Nephron (organoid): ENCODE results near the gene TMEM80.

Source experiments
- H3K27ac Mint-ChIP-seq, 3 experiments: 2 replicates each; pipeline ENCODE4 v1.8.0; 2020; ENCODE audit warnings: mixed read lengths in 3 of 3, mild to moderate bottlenecking in 2 of 3, moderate library complexity in 1 of 3
- H3K27me3 Mint-ChIP-seq: 2 replicates; pipeline ENCODE4 v1.8.0; 2021; ENCODE audit warnings: low read depth, mild to moderate bottlenecking, moderate library complexity, mixed read lengths
- H3K36me3 Mint-ChIP-seq: 2 replicates; pipeline ENCODE4 v1.8.0; 2020; ENCODE audit warnings: low read depth, mixed read lengths
- H3K4me1 Mint-ChIP-seq: 2 replicates; pipeline ENCODE4 v1.8.0; 2020; ENCODE audit warnings: mixed read lengths
- H3K4me3 Mint-ChIP-seq, 3 experiments: 2 replicates each; pipeline ENCODE4 v1.8.0; 2020; ENCODE audit warnings: mild to moderate bottlenecking in 3 of 3, mixed read lengths in 3 of 3, moderate library complexity in 2 of 3
- H3K9me3 Mint-ChIP-seq: 2 replicates; pipeline ENCODE4 v1.8.0; 2020; ENCODE audit warnings: mixed read lengths
- TF ChIP-seq, protein P1 (sequence below), 3 experiments: fragments of 200-600 bp; sonication (generic); IDR thresholded peaks; one replicate each; pipeline ENCODE4 v1.5.0; 2021; ENCODE audit warnings: antibody characterized with exemption in 3 of 3; ENCODE audit not compliant: unreplicated experiment in 3 of 3

TMEM80 gene

DNA sequence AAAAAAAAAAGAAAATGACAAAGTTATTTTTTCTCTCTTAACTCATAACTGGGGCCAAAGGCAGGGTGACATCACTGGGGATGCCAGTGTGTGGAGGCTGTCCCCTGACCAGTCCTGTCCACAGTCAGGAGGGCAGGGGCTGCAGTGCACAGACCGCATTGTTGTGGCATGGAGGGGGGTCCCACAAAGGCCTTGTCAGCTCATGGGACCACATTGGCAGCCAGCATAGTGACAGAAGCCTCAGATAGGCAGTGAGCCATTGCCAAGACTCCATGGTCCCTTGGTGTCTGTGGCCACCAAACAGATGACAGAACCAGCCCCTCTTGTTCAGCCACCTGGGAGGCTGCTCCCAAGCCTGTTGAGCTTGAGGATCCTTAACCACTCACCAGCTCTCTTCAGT is 4.1 kb downstream of the TMEM80 start:
- TF ChIP-seq, protein P1, sequence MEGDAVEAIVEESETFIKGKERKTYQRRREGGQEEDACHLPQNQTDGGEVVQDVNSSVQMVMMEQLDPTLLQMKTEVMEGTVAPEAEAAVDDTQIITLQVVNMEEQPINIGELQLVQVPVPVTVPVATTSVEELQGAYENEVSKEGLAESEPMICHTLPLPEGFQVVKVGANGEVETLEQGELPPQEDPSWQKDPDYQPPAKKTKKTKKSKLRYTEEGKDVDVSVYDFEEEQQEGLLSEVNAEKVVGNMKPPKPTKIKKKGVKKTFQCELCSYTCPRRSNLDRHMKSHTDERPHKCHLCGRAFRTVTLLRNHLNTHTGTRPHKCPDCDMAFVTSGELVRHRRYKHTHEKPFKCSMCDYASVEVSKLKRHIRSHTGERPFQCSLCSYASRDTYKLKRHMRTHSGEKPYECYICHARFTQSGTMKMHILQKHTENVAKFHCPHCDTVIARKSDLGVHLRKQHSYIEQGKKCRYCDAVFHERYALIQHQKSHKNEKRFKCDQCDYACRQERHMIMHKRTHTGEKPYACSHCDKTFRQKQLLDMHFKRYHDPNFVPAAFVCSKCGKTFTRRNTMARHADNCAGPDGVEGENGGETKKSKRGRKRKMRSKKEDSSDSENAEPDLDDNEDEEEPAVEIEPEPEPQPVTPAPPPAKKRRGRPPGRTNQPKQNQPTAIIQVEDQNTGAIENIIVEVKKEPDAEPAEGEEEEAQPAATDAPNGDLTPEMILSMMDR (IDR thresholded peaks at IDR 0.05; ENCODE audit: unreplicated experiment in 3 of 3) = no peak
- no peak overlapping the region for H3K4me3 Mint-ChIP-seq
- H3K27ac Mint-ChIP-seq = no peak overlapping the region
- no peaks in the 10 kb centered on the region for H3K27me3 Mint-ChIP-seq
- peaks cover 20% of the 10 kb centered on the region for H3K4me1 Mint-ChIP-seq
- H3K9me3 Mint-ChIP-seq = no peaks in the 10 kb centered on the region
- peaks cover 15% of the 10 kb centered on the region for H3K36me3 Mint-ChIP-seq

DNA sequence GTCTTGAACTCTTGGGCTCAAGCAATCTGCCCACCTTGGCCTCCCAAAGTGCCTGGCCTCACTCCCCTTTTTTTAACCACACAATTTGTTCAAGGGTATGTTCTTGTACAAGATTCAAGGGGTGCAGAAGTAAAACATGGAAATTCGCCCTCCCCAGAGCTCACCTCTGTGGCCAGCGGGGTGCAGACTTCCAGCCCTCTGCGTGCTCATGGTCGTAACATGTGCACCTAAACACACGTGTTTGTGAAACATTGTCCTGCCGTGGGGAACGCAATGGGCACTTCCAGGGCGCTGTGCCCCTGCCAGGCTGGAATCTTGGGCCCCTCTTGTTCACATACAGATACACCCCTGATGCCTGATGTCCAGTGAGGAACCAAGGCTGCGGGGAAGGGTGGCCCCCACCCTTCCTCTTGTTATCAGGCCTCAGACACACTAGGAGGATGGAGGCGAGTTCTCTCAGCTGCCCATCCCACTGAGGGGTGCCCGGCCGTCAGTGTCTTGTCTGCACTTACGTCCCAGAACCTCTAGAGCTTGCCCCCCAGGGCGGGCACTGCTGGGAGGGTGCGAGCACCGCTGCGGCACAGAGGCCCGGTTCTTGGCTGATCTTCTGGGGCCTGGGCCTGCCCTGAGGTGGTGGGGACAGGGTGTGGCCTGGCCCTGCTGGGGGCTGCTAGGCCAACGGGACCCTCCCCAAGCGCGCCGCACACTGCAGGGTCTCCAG is 6.3 kb downstream of the TMEM80 start:
- no peaks in the 10 kb centered on the region for H3K9me3 Mint-ChIP-seq
- TF ChIP-seq, protein P1 (IDR thresholded peaks at IDR 0.05; ENCODE audit: unreplicated experiment in 3 of 3) = no peak
- H3K27ac Mint-ChIP-seq = no peak overlapping the region
- no peak overlapping the region for H3K4me3 Mint-ChIP-seq
- H3K27me3 Mint-ChIP-seq = no peaks in the 10 kb centered on the region
- H3K36me3 Mint-ChIP-seq = peaks cover 15% of the 10 kb centered on the region
- H3K4me1 Mint-ChIP-seq = peaks cover 15% of the 10 kb centered on the region

DNA sequence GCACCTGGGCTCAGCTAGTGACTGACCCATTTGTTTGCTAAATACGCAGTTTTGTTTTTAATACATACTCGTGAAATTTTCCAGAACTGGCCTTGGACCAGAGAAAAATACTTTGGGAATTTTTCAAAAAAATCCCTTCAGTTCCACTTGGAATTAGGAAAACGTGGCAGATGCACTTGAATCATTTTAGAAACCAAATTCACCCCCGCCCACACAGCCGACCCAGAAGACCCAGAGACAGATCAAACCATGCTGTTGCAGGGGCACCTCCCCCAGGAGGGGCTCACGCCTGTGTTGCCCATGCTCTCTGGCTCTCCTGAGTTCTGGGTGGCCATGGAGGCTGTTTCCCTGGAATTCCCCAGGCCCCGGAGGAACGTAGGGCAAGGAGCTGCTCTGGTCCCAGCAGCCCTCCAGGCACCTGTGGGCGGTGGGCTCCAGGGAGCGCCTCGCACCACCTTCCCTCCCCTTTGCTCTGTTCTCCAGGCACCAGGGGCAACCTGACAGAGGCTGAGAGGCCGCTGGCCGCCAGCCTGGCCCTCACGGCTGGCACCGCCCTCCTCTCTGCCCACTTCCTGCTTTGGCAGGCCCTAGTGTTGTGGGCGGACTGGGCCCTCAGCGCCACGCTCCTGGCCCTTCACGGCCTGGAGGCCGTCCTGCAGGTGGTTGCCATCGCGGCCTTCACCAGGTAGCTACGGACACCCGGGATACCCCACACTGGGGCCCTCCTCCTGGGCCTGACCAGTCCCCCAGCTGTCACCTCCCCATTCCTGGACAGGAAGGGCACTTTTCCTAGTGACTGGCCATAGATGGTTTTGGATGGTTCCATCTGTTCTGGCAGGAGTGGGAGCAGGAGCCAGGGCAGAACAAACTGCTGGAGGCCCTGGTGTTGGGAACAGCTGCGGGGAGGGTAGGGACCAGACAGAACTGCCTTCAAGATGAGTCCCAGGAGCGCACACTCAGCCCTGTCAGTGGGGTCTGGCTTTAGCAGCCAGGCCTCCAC is 7.1 kb downstream of the TMEM80 start:
- Mint-ChIP-seq H3K4me1 (peaks cover 7% of the 10 kb centered on the region), H3K27me3 (peaks cover 6% of the 10 kb centered on the region), H3K4me3 (no peak overlapping the region)

DNA sequence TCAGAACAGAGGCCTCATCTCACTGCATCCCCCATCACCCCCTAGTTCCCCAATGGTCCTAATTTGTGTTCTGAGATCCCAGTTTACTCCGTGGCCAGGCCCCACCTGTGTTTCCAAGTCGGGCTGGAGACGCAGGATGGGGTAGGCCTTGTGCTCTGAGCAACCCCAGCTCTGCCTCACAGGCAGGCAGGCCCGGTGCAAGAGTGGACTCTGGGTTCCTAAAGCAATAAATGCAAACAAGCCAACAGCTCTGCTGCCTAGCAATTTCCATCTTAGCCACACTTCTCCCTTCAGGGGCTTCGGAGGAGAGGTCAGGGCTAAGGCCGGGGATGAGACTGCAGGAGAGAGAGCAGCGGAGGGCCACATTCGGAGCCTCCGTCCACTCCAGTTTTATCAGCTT is 7.9 kb downstream of the TMEM80 start:
- Mint-ChIP-seq H3K27ac (peak overlapping the region in 1 of 3 experiments; percentile 65), H3K27me3 (peaks cover 10% of the 10 kb centered on the region), H3K9me3 (no peaks in the 10 kb centered on the region), H3K4me3 (peak overlapping the region in 1 of 3 experiments; percentile 37), H3K36me3 (peaks cover 8% of the 10 kb centered on the region), H3K4me1 (no peaks in the 10 kb centered on the region)
- TF ChIP-seq, protein P1 (IDR thresholded peaks at IDR 0.05; ENCODE audit: unreplicated experiment in 3 of 3) = no peak

More for the DNA sequence above, 7.1 kb downstream of the TMEM80 start:
- Mint-ChIP-seq H3K36me3 (peaks cover 11% of the 10 kb centered on the region), H3K27ac (no peak overlapping the region), H3K9me3 (no peaks in the 10 kb centered on the region)
- TF ChIP-seq, protein P1 (IDR thresholded peaks at IDR 0.05; ENCODE audit: unreplicated experiment in 3 of 3) = no peak

DNA sequence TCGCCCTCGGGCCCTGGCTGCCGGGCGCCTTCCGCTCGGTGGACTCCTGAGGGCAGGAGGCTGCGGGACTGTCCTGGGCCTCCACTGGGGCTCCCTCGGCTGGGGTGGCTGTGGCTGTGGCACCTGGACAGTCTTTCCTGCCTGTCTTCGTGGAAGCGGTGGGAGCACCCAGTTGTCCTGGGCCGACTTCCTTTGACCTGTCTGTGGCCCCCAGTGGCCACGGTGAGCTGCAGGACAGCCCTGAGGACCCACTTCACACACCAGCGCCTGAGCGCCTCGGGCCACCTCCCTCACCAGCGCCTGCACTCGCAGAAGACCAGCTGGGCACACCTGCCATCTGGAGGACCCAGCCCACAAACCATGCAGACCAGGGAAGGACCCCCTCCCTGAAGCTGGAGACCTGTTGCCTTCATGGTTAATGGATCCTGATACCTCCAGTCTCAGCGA is 8.6 kb downstream of the TMEM80 start:
- no peak overlapping the region for H3K27ac Mint-ChIP-seq
- H3K4me3 Mint-ChIP-seq = no peak overlapping the region
- H3K4me1 Mint-ChIP-seq = no peaks in the 10 kb centered on the region
- H3K27me3 Mint-ChIP-seq = peaks cover 10% of the 10 kb centered on the region
- TF ChIP-seq, protein P1 (IDR thresholded peaks at IDR 0.05; ENCODE audit: unreplicated experiment in 3 of 3) = no peak
- H3K36me3 Mint-ChIP-seq = peaks cover 8% of the 10 kb centered on the region
- no peaks in the 10 kb centered on the region for H3K9me3 Mint-ChIP-seq
